ENCODE measurements around the gene CPXM2. TPM values are rescaled to one million over a fixed set of nuclear protein-coding genes. Genes with fewer than 3 reads are reported as not detected.
A peak's percentile ranks its signal among the peaks of the same experiment; 100 is the strongest.

Gene CPXM2
- total and polyA plus RNA-seq, 2 experiments from 2014 or later, result 14.8 to 19.8 TPM

GRCh38 chr10:123854498-123854897, 37.1 kb downstream of the CPXM2 start:
- Histone ChIP-seq H3K4me1 (ENCODE audit: insufficient read depth) (peaks cover 14% of the 10 kb centered on the region), H2AFZ (no peak overlapping the region), H4K20me1 (ENCODE audit: insufficient read depth) (no peaks in the 10 kb centered on the region), H3K4me2 (ENCODE audit: unreplicated experiment) (no peak overlapping the region), H3K27ac (no peak overlapping the region), H3K79me2 (ENCODE audit: insufficient read depth) (no peaks in the 10 kb centered on the region), H3K9me3 (ENCODE audit: low read depth) (no peaks in the 10 kb centered on the region), H3F3A (ENCODE audit: insufficient read depth) (no peaks in the 10 kb centered on the region), H3K9me2 (ENCODE audit: insufficient read depth) (no peaks in the 10 kb centered on the region), H3K9ac (no peak overlapping the region), H3K4me3 (no peak overlapping the region), H3K27me3 (replicated peaks; ENCODE audit: insufficient read depth) (no peaks in the 10 kb centered on the region), H3K36me3 (ENCODE audit: low read depth) (no peaks in the 10 kb centered on the region)
- in situ Hi-C loops (cut with MboI), result no loop called here
- no peak for DNase-seq
- WGBS, 2 experiments (ENCODE audit: low coverage in 1 of 2, low lambda C conversion rate in 2 of 2, missing lambda C conversion rate in 2 of 2), result 87 to 90% methylated on average over 7 of the region's 7 CpGs
- no peak for TF ChIP-seq EZH2phosphoT487 (IDR thresholded peaks at IDR 0.05; ENCODE audit: insufficient read depth, low read depth)
- no peak for TF ChIP-seq EZH2 (IDR thresholded peaks at IDR 0.05; ENCODE audit: insufficient read depth, poor library complexity, severe bottlenecking)

DNA sequence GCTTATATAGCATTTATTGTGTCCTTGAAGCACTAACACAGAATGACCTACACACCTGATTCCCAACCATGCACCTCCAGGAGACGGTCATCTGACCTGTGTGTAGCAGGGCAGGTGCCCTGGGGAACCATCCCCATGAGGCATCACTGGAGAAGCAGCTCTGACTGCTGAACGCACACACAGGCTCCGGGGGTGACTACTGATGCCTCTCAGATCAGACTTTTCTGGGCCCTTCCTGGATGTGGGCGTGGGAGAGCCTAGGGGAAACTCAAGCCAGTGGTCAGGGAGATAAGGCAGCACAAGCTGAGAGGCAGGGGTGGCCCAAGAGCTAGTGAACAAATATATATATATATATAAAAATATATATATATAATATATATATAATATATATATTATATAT, 37.6 kb downstream of the CPXM2 start:
- H3K4me1 ChIP-seq (ENCODE audit: insufficient read depth), result peaks cover 19% of the 10 kb centered on the region
- DNase-seq, result no peak
- in situ Hi-C loops (cut with MboI), result no loop called here
- no peaks in the 10 kb centered on the region for H3K9me2 ChIP-seq (ENCODE audit: insufficient read depth)
- H3K27ac ChIP-seq, result no peak overlapping the region
- H3K9me3 ChIP-seq (ENCODE audit: low read depth), result no peaks in the 10 kb centered on the region
- H2AFZ ChIP-seq, result no peak overlapping the region
- peaks cover 1% of the 10 kb centered on the region; the same call in 1 of the 2 replicates for H3F3A ChIP-seq (ENCODE audit: insufficient read depth)
- no peaks in the 10 kb centered on the region for H3K27me3 ChIP-seq (replicated peaks; ENCODE audit: insufficient read depth)
- 84 to 87% methylated on average over 4 of the region's 4 CpGs for WGBS, 2 experiments (ENCODE audit: low coverage in 1 of 2, low lambda C conversion rate in 2 of 2, missing lambda C conversion rate in 2 of 2)
- H3K9ac ChIP-seq, result no peak overlapping the region
- H3K36me3 ChIP-seq (ENCODE audit: low read depth), result no peaks in the 10 kb centered on the region
- no peak overlapping the region for H3K4me3 ChIP-seq
- TF ChIP-seq EZH2phosphoT487 (IDR thresholded peaks at IDR 0.05; ENCODE audit: insufficient read depth, low read depth), result no peak
- no peak for TF ChIP-seq EZH2 (IDR thresholded peaks at IDR 0.05; ENCODE audit: insufficient read depth, poor library complexity, severe bottlenecking)
- no peak overlapping the region for H3K4me2 ChIP-seq (ENCODE audit: unreplicated experiment)
- H4K20me1 ChIP-seq (ENCODE audit: insufficient read depth), result no peaks in the 10 kb centered on the region
- no peaks in the 10 kb centered on the region for H3K79me2 ChIP-seq (ENCODE audit: insufficient read depth)

DNA sequence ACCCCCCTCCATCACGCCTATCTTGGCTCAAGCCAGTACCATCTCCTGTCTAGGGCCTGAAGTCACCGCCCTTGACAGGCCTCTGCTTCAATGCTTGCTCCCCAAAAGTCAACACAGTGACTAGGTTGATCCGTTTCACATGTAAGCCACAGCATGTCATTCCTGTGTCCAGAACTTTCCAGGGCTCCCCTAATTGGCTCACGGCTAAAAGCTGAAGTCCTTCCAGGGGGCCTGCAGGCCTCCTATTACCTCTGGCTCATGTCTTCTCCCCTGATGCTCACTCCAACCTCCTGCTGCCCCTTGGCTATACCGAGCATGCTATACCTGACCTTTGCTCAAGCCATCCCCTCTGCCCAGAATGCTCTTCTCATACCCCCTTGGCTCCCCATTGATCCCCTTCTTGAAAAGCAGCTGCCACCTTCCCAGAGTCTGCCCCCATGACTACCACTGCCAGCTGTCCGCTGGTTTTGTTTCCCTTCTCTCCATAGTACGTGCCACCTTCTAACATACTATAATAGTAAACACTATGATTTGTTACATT, 39.1 kb downstream of the CPXM2 start:
- no peaks in the 10 kb centered on the region for H3K27me3 ChIP-seq (replicated peaks; ENCODE audit: insufficient read depth)
- H3K4me1 ChIP-seq (ENCODE audit: insufficient read depth), result peaks cover 22% of the 10 kb centered on the region
- no peaks in the 10 kb centered on the region for H4K20me1 ChIP-seq (ENCODE audit: insufficient read depth)
- no peak for DNase-seq
- no peak overlapping the region for H2AFZ ChIP-seq
- no peak overlapping the region for H3K27ac ChIP-seq
- in situ Hi-C loops (cut with MboI), result no loop called here
- H3K9ac ChIP-seq, result no peak overlapping the region
- 87 to 90% methylated on average over 7 of the region's 7 CpGs for WGBS, 2 experiments (ENCODE audit: low coverage in 1 of 2, low lambda C conversion rate in 2 of 2, missing lambda C conversion rate in 2 of 2)
- H3K9me3 ChIP-seq (ENCODE audit: low read depth), result no peaks in the 10 kb centered on the region
- H3K4me3 ChIP-seq, result no peak overlapping the region
- H3K9me2 ChIP-seq (ENCODE audit: insufficient read depth), result no peaks in the 10 kb centered on the region
- H3K4me2 ChIP-seq (ENCODE audit: unreplicated experiment), result no peak overlapping the region
- H3K36me3 ChIP-seq (ENCODE audit: low read depth), result no peaks in the 10 kb centered on the region
- TF ChIP-seq EZH2 (IDR thresholded peaks at IDR 0.05; ENCODE audit: insufficient read depth, poor library complexity, severe bottlenecking), result no peak
- no peak for TF ChIP-seq EZH2phosphoT487 (IDR thresholded peaks at IDR 0.05; ENCODE audit: insufficient read depth, low read depth)
- no peaks in the 10 kb centered on the region for H3K79me2 ChIP-seq (ENCODE audit: insufficient read depth)
- H3F3A ChIP-seq (ENCODE audit: insufficient read depth), result peaks cover 14% of the 10 kb centered on the region

GRCh38 chr10:123848564-123849457, 42.8 kb downstream of the CPXM2 start:
- TF ChIP-seq EZH2phosphoT487 (IDR thresholded peaks at IDR 0.05; ENCODE audit: insufficient read depth, low read depth), result no peak
- no peak for TF ChIP-seq EZH2 (IDR thresholded peaks at IDR 0.05; ENCODE audit: insufficient read depth, poor library complexity, severe bottlenecking)
- H3K9me2 ChIP-seq (ENCODE audit: insufficient read depth), result no peaks in the 10 kb centered on the region
- DNase-seq, result peak; percentile 30
- H3K9me3 ChIP-seq (ENCODE audit: low read depth), result peaks cover 3% of the 10 kb centered on the region
- H4K20me1 ChIP-seq (ENCODE audit: insufficient read depth), result no peaks in the 10 kb centered on the region
- no peak overlapping the region for H2AFZ ChIP-seq
- H3K4me3 ChIP-seq, result no peak overlapping the region
- H3K4me2 ChIP-seq (ENCODE audit: unreplicated experiment), result peak overlapping the region; percentile 44
- H3K27ac ChIP-seq, result no peak overlapping the region
- peaks cover 24% of the 10 kb centered on the region for H3F3A ChIP-seq (ENCODE audit: insufficient read depth)
- in situ Hi-C loops (cut with MboI), result no loop called here
- H3K9ac ChIP-seq, result no peak overlapping the region
- H3K4me1 ChIP-seq (ENCODE audit: insufficient read depth), result peaks cover 33% of the 10 kb centered on the region
- no peaks in the 10 kb centered on the region for H3K79me2 ChIP-seq (ENCODE audit: insufficient read depth)
- no peaks in the 10 kb centered on the region for H3K36me3 ChIP-seq (ENCODE audit: low read depth)
- no peaks in the 10 kb centered on the region for H3K27me3 ChIP-seq (replicated peaks; ENCODE audit: insufficient read depth)
- WGBS, 2 experiments (ENCODE audit: low coverage in 1 of 2, low lambda C conversion rate in 2 of 2, missing lambda C conversion rate in 2 of 2), result 45 to 48% methylated on average over 5 of the region's 5 CpGs
